Endothelial cell of umbilical vein (primary cell): ENCODE data around the gene HPSE2. TPM values are rescaled to one million over a fixed set of nuclear protein-coding genes. Genes with fewer than 3 reads are reported as not detected.

Source experiments
- BruUV-seq: library from RNA; stranded (reverse); fragments of 400-500 nt; replicated peaks from 2 replicates; lab custom pipeline; 2021; lab: Mats Ljungman, UMichigan
- CTCF ChIA-PET: fragments of 300-600, 350-600 bp; sonication (Branson Sonifier 250); formaldehyde crosslinking; loops from one replicate; lab custom pipeline; 2021; ENCODE audit warnings: antibody characterized with exemption, inconsistent platforms; lab: Charles Lee
- POLR2A ChIA-PET: fragments of 300-600, 350-600 bp; sonication (Branson Sonifier 250); formaldehyde crosslinking; loops from one replicate; lab custom pipeline; 2021; ENCODE audit warnings: antibody characterized with exemption, inconsistent platforms; lab: Charles Lee
- DNase-seq: peaks from one replicate; pipeline ENCODE4 v3.0.0-alpha.2; 2011; ENCODE audit warnings: low read depth, low spot score
- FAIRE-seq: peaks from 2 replicates; lab custom pipeline; 2011; peaks lifted over from hg19 to GRCh38; lab: Jason Lieb, UNC
- H2AFZ ChIP-seq: 2 replicates; pipeline ENCODE4 v1.6.0; 2012; ENCODE audit warnings: low read depth, low read length, control low read depth, inconsistent platforms
- H3K27ac ChIP-seq: 2 replicates; pipeline ENCODE4 v1.5.1; 2011; ENCODE audit warnings: low read depth, mild to moderate bottlenecking, control low read depth, low read length, moderate library complexity; ENCODE audit not compliant: insufficient read depth
- H3K27me3 ChIP-seq, 2 experiments: 2 replicates each; pipeline versions ENCODE4 v1.6.0 to v1.6.1; 2011; ENCODE audit warnings: low read length in 2 of 2, mixed read lengths in 1 of 2; ENCODE audit not compliant: control insufficient read depth in 2 of 2, insufficient read depth in 2 of 2
- H3K36me3 ChIP-seq, 2 experiments: 2 replicates in 1 of 2; 3 replicates in 1 of 2; pipeline ENCODE4 v1.5.1; 2011; ENCODE audit warnings: low read length in 2 of 2, mild to moderate bottlenecking in 1 of 2, moderate library complexity in 1 of 2; ENCODE audit not compliant: control insufficient read depth in 2 of 2, insufficient read depth in 2 of 2; ENCODE audit errors: extremely low read depth in 1 of 2
- H3K4me1 ChIP-seq: 3 replicates; pipeline ENCODE4 v1.5.1; 2011; ENCODE audit warnings: mild to moderate bottlenecking, low read length; ENCODE audit not compliant: control insufficient read depth, insufficient read depth; ENCODE audit errors: extremely low read depth
- H3K4me2 ChIP-seq: 2 replicates; pipeline ENCODE4 v1.6.1; 2011; ENCODE audit warnings: low read length, control low read depth, mixed read lengths; ENCODE audit not compliant: insufficient read depth
- H3K4me3 ChIP-seq, 3 experiments: fragments of 200-600 bp in 1 of 3; sonication (generic), shearing (Covaris generic) in 1 of 3; replicated peaks in 1 of 3; 2 replicates each; pipeline ENCODE4 v1.5.1; 2011 to 2016; ENCODE audit warnings: control low read depth in 3 of 3, low read length in 3 of 3, mild to moderate bottlenecking in 2 of 3, inconsistent platforms in 1 of 3, low read depth in 1 of 3, moderate library complexity in 1 of 3; ENCODE audit not compliant: insufficient read depth in 1 of 3
- H3K79me2 ChIP-seq: 2 replicates; pipeline ENCODE4 v1.6.0; 2012; ENCODE audit warnings: low read length, inconsistent platforms; ENCODE audit not compliant: control insufficient read depth, insufficient read depth
- H3K9ac ChIP-seq: replicated peaks from 2 replicates; pipeline ENCODE3; 2011; ENCODE audit warnings: low read length, control low read depth; ENCODE audit not compliant: insufficient read depth; ENCODE audit errors: extremely low read depth
- H3K9me1 ChIP-seq: replicated peaks from 3 replicates; pipeline ENCODE4 v1.6.0; 2011; ENCODE audit warnings: mild to moderate bottlenecking, low read length; ENCODE audit not compliant: control insufficient read depth, insufficient read depth; ENCODE audit errors: extremely low read depth
- H3K9me3 ChIP-seq: replicated peaks from 2 replicates; pipeline ENCODE4 v1.5.1; 2012; ENCODE audit warnings: low read length, inconsistent platforms; ENCODE audit not compliant: control insufficient read depth, insufficient read depth
- H4K20me1 ChIP-seq: replicated peaks from 2 replicates; pipeline ENCODE3; 2011; ENCODE audit warnings: mild to moderate bottlenecking, low read length; ENCODE audit not compliant: control insufficient read depth, insufficient read depth; ENCODE audit errors: extremely low read depth
- EZH2 ChIP-seq: IDR thresholded peaks from 2 replicates; pipeline ENCODE4 v1.6.1; 2012; ENCODE audit warnings: borderline replicate concordance, low read depth, mild to moderate bottlenecking, moderate library complexity, low read length, inconsistent platforms; ENCODE audit not compliant: severe bottlenecking
- FOS ChIP-seq: IDR thresholded peaks from 2 replicates; pipeline ENCODE4 v1.6.1; 2011; ENCODE audit warnings: mild to moderate bottlenecking, low read length, moderate library complexity, borderline replicate concordance; ENCODE audit not compliant: insufficient read depth
- GATA2 ChIP-seq: IDR thresholded peaks from 2 replicates; pipeline ENCODE4 v1.7.0; 2011; ENCODE audit warnings: low read depth, mild to moderate bottlenecking, moderate library complexity, mixed read lengths, low read length; ENCODE audit not compliant: insufficient read length, insufficient read depth
- dilution Hi-C: fragments of 300-500 bp; cut with MboI; formaldehyde crosslinking; loops from one replicate; pipeline ENCODE4 v1.15.0; 2019; ENCODE audit warnings: low sequenced_read_pairs; ENCODE audit not compliant: extremely low pct_ligation_motif_present
- intact Hi-C: fragments of 100-400 bp; cut with micrococcal nuclease; formaldehyde crosslinking; loops from one replicate; pipeline ENCODE4 v1.10.0; 2022
- polyA plus RNA-seq, 4 experiments: library from polyadenylated mRNA; depleted of rRNA in 3 of 4; stranded (reverse) in 3 of 4; unstranded in 1 of 4; fragments of >200 nt; gene quantifications; 2 replicates each; pipeline versions ENCODE4 v1.2.1 to v1.2.3, GENCODE V29; 2011 to 2012; ENCODE audit warnings: missing spikeins in 1 of 4
- total RNA-seq: library from RNA; stranded (reverse); gene quantifications from 2 replicates; pipeline ENCODE4 v1.2.3, GENCODE V29; 2021

Gene HPSE2
- total and polyA plus RNA-seq, 2 donors (not counting 3 experiments of a cell fraction or from before 2014, with no cell fraction given), result not detected

GRCh38 chr10:98885378-98885777, 350.3 kb downstream of the HPSE2 start:
- intact Hi-C loops, result no loop called here
- dilution Hi-C loops, result no loop called here
- Histone ChIP-seq H3K4me3 (no peak overlapping the region), H3K4me2 (no peak overlapping the region), H3K4me1 (no peaks in the 10 kb centered on the region), H3K36me3 (no peaks in the 10 kb centered on the region), H3K27me3 (no peaks in the 10 kb centered on the region), H2AFZ (no peak overlapping the region), H3K79me2 (no peaks in the 10 kb centered on the region), H3K9ac (no peak overlapping the region), H4K20me1 (no peaks in the 10 kb centered on the region), H3K9me3 (no peaks in the 10 kb centered on the region), H3K27ac (no peak overlapping the region), H3K9me1 (no peaks in the 10 kb centered on the region)
- POLR2A ChIA-PET, result no interaction called here
- DNase-seq (no peak), FAIRE-seq (no peak)
- no peak for TF ChIP-seq GATA2
- no peak for TF ChIP-seq FOS
- no peak for TF ChIP-seq EZH2
- CTCF ChIA-PET, result no interaction called here
- BruUV-seq, result no TSS peak

GRCh38 chr10:98881789-98882188, 353.9 kb downstream of the HPSE2 start:
- dilution Hi-C loops (no loop called here), intact Hi-C loops (no loop called here)
- ChIA-PET POLR2A (no interaction called here), CTCF (no interaction called here)
- no peak for TF ChIP-seq EZH2
- Histone ChIP-seq H3K9ac (no peak overlapping the region), H3K4me1 (no peaks in the 10 kb centered on the region), H3K27me3 (no peaks in the 10 kb centered on the region), H3K36me3 (no peaks in the 10 kb centered on the region), H3K4me3 (no peak overlapping the region), H3K27ac (no peak overlapping the region), H3K9me3 (no peaks in the 10 kb centered on the region), H3K9me1 (no peaks in the 10 kb centered on the region), H4K20me1 (no peaks in the 10 kb centered on the region), H3K4me2 (no peak overlapping the region), H3K79me2 (no peaks in the 10 kb centered on the region), H2AFZ (no peak overlapping the region)
- no TSS peak for BruUV-seq
- FAIRE-seq, result no peak
- DNase-seq, result no peak
